G401 (cell line): ENCODE results near the gene DPP10. TPM values are rescaled to one million over a fixed set of nuclear protein-coding genes. Genes with fewer than 3 reads are reported as not detected.
"Not testable (repeated sequence)": the region's sequence is repeated elsewhere in the genome, so short reads cannot be mapped to it uniquely, and the experiment has no call there.

Source experiments
- DNase-seq: peaks from one replicate; pipeline ENCODE4 v3.0.0-alpha.2; 2015; ENCODE audit warnings: low spot score
- in situ Hi-C: cut with HindIII; loops from 2 replicates; pipeline ENCODE4 v1.10.0; 2016; ENCODE audit warnings: low sequenced_read_pairs, mixed read lengths
- total RNA-seq: library from RNA; depleted of rRNA; stranded (reverse); fragments of >200 nt; shearing (Covaris generic); gene quantifications from 2 replicates; pipeline ENCODE4 v1.2.3, GENCODE V29; 2014

The DPP10 gene
- total RNA-seq, 1 experiment from 2014 or later = not detected

GRCh38 chr2:114496959-114497358 is 54.5 kb downstream of the DPP10 start:
- no peak for DNase-seq
- in situ Hi-C loops = no loop called here

- no peak for DNase-seq
- in situ Hi-C loops = no loop called here
Observed at GRCh38 chr2:114499101-114499500, 56.7 kb downstream of the DPP10 start.

GRCh38 chr2:114507744-114508143 is 65.3 kb downstream of the DPP10 start:
- in situ Hi-C loops = no loop called here
- no peak for DNase-seq

- in situ Hi-C loops = no loop called here
- DNase-seq = no peak
Observed at GRCh38 chr2:114515882-114516281, 73.4 kb downstream of the DPP10 start.

- no peak for DNase-seq
- in situ Hi-C loops = no loop called here
Observed at GRCh38 chr2:114517580-114517979, 75.1 kb downstream of the DPP10 start.

- DNase-seq = no peak
- in situ Hi-C loops = no loop called here
Observed at GRCh38 chr2:114518738-114519137, 76.3 kb downstream of the DPP10 start.

GRCh38 chr2:114522612-114523011 is 80.2 kb downstream of the DPP10 start:
- DNase-seq, in situ Hi-C loops: not testable (repeated sequence)

GRCh38 chr2:114525955-114526354 is 83.5 kb downstream of the DPP10 start:
- DNase-seq = no peak
- in situ Hi-C loops = no loop called here

- in situ Hi-C loops = no loop called here
- DNase-seq = no peak
Observed at GRCh38 chr2:114526841-114527240, 84.4 kb downstream of the DPP10 start.

- in situ Hi-C loops = no loop called here
- DNase-seq = no peak
Observed at GRCh38 chr2:114527330-114527983, 85.0 kb downstream of the DPP10 start.

GRCh38 chr2:114534116-114535084 is 92.0 kb downstream of the DPP10 start:
- no peak for DNase-seq
- in situ Hi-C loops = no loop called here

GRCh38 chr2:114537777-114538176 is 95.3 kb downstream of the DPP10 start:
- DNase-seq = no peak
- in situ Hi-C loops = no loop called here

GRCh38 chr2:114542695-114543094 is 100.3 kb downstream of the DPP10 start:
- DNase-seq = no peak
- in situ Hi-C loops = no loop called here

GRCh38 chr2:114543236-114543766 is 100.9 kb downstream of the DPP10 start:
- peak; percentile 2 for DNase-seq
- in situ Hi-C loops = no loop called here

GRCh38 chr2:114545052-114545451 is 102.6 kb downstream of the DPP10 start:
- in situ Hi-C loops = no loop called here
- DNase-seq = no peak

GRCh38 chr2:114546531-114546930 is 104.1 kb downstream of the DPP10 start:
- in situ Hi-C loops = no loop called here
- no peak for DNase-seq

GRCh38 chr2:114548151-114548550 is 105.7 kb downstream of the DPP10 start:
- in situ Hi-C loops = no loop called here
- DNase-seq = no peak

GRCh38 chr2:114550364-114550763 is 107.9 kb downstream of the DPP10 start:
- in situ Hi-C loops = no loop called here
- DNase-seq = no peak

- in situ Hi-C loops = no loop called here
Observed at GRCh38 chr2:114550895-114551793, 108.7 kb downstream of the DPP10 start.

More at GRCh38 chr2:114550895-114551793, 108.7 kb downstream of the DPP10 start:
- DNase-seq = peak; percentile 19
